Panc1 (cell line): ENCODE data around the gene DTYMK. TPM values are rescaled to one million over a fixed set of nuclear protein-coding genes. Genes with fewer than 3 reads are reported as not detected.
A peak's percentile ranks its signal among the peaks of the same experiment; 100 is the strongest.
"Not testable (repeated sequence)": the region's sequence is repeated elsewhere in the genome, so short reads cannot be mapped to it uniquely, and the experiment has no call there.

Experiments used
- ATAC-seq: fragments of 200-7000 bp; cut with Tn5 transposase; 2 replicates; pipeline ENCODE4 v1.9.1; 2020; ENCODE audit warnings: mild to moderate bottlenecking, moderate library complexity
- BruUV-seq: library from RNA; stranded (reverse); fragments of 400-500 nt; replicated peaks from 2 replicates; lab custom pipeline; 2021; lab: Mats Ljungman, UMichigan
- CTCF ChIA-PET: fragments of 300-600 bp; sonication (Branson Sonifier 250); formaldehyde crosslinking; loops from one replicate; lab custom pipeline; 2022; ENCODE audit warnings: antibody characterized with exemption; lab: Charles Lee
- POLR2A ChIA-PET: fragments of 300-600 bp; sonication (Branson Sonifier 250); formaldehyde crosslinking; loops from one replicate; lab custom pipeline; 2022; ENCODE audit warnings: antibody characterized with exemption; lab: Charles Lee
- DNase-seq: peaks from one replicate; pipeline ENCODE4 v3.0.0-alpha.2; 2010; ENCODE audit warnings: low read depth, low spot score
- H3K27ac ChIP-seq: 2 replicates; pipeline ENCODE4 v1.5.1; 2011; ENCODE audit warnings: mild to moderate bottlenecking, low read length, inconsistent platforms
- H3K27me3 ChIP-seq: fragments of 200-500 bp; sonication (Bioruptor generic); 2 replicates; pipeline ENCODE4 v1.6.0; 2014; ENCODE audit warnings: low read length, inconsistent platforms; ENCODE audit not compliant: control insufficient read depth, insufficient read depth
- H3K36me3 ChIP-seq: fragments of 200-500 bp; sonication (Bioruptor generic); 2 replicates; pipeline ENCODE4 v1.5.1; 2014; ENCODE audit warnings: inconsistent platforms, mild to moderate bottlenecking, low read length, moderate library complexity; ENCODE audit not compliant: control insufficient read depth, insufficient read depth
- H3K4me1 ChIP-seq: 2 replicates; pipeline ENCODE4 v1.5.1; 2011; ENCODE audit warnings: inconsistent platforms, mild to moderate bottlenecking, low read length, moderate library complexity; ENCODE audit not compliant: control insufficient read depth, insufficient read depth
- H3K4me3 ChIP-seq, 2 experiments: 2 replicates each; pipeline ENCODE4 v1.5.1; 2011 to 2012; ENCODE audit warnings: low read depth in 2 of 2, low read length in 2 of 2, mild to moderate bottlenecking in 2 of 2, inconsistent platforms in 1 of 2, moderate library complexity in 1 of 2
- H3K9me3 ChIP-seq: fragments of 200-500 bp; sonication (Bioruptor generic); 2 replicates; pipeline ENCODE4 v1.5.1; 2014; ENCODE audit warnings: low read depth, mild to moderate bottlenecking, inconsistent platforms, low read length, moderate library complexity; ENCODE audit not compliant: control insufficient read depth, insufficient read depth
- POLR2AphosphoS5 ChIP-seq: IDR thresholded peaks from 2 replicates; pipeline ENCODE4 v1.6.1; 2012; ENCODE audit warnings: mild to moderate bottlenecking, low read depth, low read length, moderate library complexity
- SIN3A ChIP-seq: IDR thresholded peaks from 2 replicates; pipeline ENCODE4 v1.6.1; 2012; ENCODE audit warnings: low read depth, mild to moderate bottlenecking, low read length, moderate library complexity, borderline replicate concordance; ENCODE audit not compliant: insufficient read depth
- TCF7L2 ChIP-seq: IDR thresholded peaks from 2 replicates; pipeline ENCODE4 v1.6.1; 2011; ENCODE audit warnings: mild to moderate bottlenecking, low read depth, low read length, inconsistent platforms
- in situ Hi-C: cut with HindIII; loops from 2 replicates; pipeline ENCODE4 v1.10.0; 2016; ENCODE audit warnings: low sequenced_read_pairs, low pct_unique_long_range_greater_than_20kb
- intact Hi-C: fragments of 100-400 bp; cut with micrococcal nuclease; formaldehyde crosslinking; loops from one replicate; pipeline ENCODE4 v1.10.0; 2022; ENCODE audit not compliant: unreplicated experiment
- total RNA-seq: library from RNA; stranded (reverse); gene quantifications from one replicate; pipeline ENCODE4 v1.2.1, GENCODE V29; 2021; ENCODE audit not compliant: unreplicated experiment
- TF ChIP-seq, protein P1 (sequence below): fragments of 450-650 bp; IDR thresholded peaks from 2 replicates; pipeline ENCODE4 v1.5.1; 2017; ENCODE audit warnings: mild to moderate bottlenecking
- TF ChIP-seq, protein P2 (sequence below), 2 experiments: IDR thresholded peaks; 2 replicates each; pipeline ENCODE4 v1.6.1; 2011 to 2012; ENCODE audit warnings: low read depth in 2 of 2, control low read depth in 1 of 2, low read length in 1 of 2, mild to moderate bottlenecking in 1 of 2, moderate library complexity in 1 of 2; ENCODE audit not compliant: insufficient read depth in 1 of 2

The DTYMK gene
- total RNA-seq, 1 experiment from 2014 or later, result 122 TPM

GRCh38 chr2:241665731-241666440 lies 20.7 kb downstream of the DTYMK start:
- Histone ChIP-seq H3K4me3 (no peak overlapping the region), H3K27ac (no peak overlapping the region), H3K27me3 (no peaks in the 10 kb centered on the region), H3K9me3 (no peaks in the 10 kb centered on the region), H3K36me3 (no peaks in the 10 kb centered on the region), H3K4me1 (no peaks in the 10 kb centered on the region)
- ChIA-PET POLR2A (no interaction called here), CTCF (no interaction called here)
- DNase-seq, result no peak
- BruUV-seq, result no TSS peak
- intact Hi-C loops, result no loop called here
- TF ChIP-seq TCF7L2 (no peak), POLR2AphosphoS5 (no peak), SIN3A (no peak)
- TF ChIP-seq, protein P1, sequence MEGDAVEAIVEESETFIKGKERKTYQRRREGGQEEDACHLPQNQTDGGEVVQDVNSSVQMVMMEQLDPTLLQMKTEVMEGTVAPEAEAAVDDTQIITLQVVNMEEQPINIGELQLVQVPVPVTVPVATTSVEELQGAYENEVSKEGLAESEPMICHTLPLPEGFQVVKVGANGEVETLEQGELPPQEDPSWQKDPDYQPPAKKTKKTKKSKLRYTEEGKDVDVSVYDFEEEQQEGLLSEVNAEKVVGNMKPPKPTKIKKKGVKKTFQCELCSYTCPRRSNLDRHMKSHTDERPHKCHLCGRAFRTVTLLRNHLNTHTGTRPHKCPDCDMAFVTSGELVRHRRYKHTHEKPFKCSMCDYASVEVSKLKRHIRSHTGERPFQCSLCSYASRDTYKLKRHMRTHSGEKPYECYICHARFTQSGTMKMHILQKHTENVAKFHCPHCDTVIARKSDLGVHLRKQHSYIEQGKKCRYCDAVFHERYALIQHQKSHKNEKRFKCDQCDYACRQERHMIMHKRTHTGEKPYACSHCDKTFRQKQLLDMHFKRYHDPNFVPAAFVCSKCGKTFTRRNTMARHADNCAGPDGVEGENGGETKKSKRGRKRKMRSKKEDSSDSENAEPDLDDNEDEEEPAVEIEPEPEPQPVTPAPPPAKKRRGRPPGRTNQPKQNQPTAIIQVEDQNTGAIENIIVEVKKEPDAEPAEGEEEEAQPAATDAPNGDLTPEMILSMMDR, result no peak
- TF ChIP-seq, protein P2, sequence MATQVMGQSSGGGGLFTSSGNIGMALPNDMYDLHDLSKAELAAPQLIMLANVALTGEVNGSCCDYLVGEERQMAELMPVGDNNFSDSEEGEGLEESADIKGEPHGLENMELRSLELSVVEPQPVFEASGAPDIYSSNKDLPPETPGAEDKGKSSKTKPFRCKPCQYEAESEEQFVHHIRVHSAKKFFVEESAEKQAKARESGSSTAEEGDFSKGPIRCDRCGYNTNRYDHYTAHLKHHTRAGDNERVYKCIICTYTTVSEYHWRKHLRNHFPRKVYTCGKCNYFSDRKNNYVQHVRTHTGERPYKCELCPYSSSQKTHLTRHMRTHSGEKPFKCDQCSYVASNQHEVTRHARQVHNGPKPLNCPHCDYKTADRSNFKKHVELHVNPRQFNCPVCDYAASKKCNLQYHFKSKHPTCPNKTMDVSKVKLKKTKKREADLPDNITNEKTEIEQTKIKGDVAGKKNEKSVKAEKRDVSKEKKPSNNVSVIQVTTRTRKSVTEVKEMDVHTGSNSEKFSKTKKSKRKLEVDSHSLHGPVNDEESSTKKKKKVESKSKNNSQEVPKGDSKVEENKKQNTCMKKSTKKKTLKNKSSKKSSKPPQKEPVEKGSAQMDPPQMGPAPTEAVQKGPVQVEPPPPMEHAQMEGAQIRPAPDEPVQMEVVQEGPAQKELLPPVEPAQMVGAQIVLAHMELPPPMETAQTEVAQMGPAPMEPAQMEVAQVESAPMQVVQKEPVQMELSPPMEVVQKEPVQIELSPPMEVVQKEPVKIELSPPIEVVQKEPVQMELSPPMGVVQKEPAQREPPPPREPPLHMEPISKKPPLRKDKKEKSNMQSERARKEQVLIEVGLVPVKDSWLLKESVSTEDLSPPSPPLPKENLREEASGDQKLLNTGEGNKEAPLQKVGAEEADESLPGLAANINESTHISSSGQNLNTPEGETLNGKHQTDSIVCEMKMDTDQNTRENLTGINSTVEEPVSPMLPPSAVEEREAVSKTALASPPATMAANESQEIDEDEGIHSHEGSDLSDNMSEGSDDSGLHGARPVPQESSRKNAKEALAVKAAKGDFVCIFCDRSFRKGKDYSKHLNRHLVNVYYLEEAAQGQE (IDR thresholded peaks at IDR 0.05; ENCODE audit: insufficient read depth in 1 of 2, low read depth in 2 of 2, low read length in 1 of 2), result no peak
- ATAC-seq, result peak; percentile 38
- in situ Hi-C loops, result no loop called here

- H3K9me3 ChIP-seq, BruUV-seq, H3K27me3 ChIP-seq, H3K4me1 ChIP-seq, intact Hi-C loops, POLR2A ChIA-PET, H3K36me3 ChIP-seq, DNase-seq, H3K27ac ChIP-seq, in situ Hi-C loops, ATAC-seq, H3K4me3 ChIP-seq: not testable (repeated sequence)
- CTCF ChIA-PET, result interaction anchor here (0.5 kb wide), 1 partner anchor 73 kb away, joined by 4 read pairs; no protein-coding TSS in a partner anchor
Measured at GRCh38 chr2:241662731-241663130, 23.9 kb downstream of the DTYMK start.

- no TSS peak for BruUV-seq
- H3K27ac ChIP-seq, result no peak overlapping the region
- H3K4me1 ChIP-seq, result no peaks in the 10 kb centered on the region
- TF ChIP-seq, protein P1, result no peak
- TF ChIP-seq TCF7L2, result no peak
- TF ChIP-seq SIN3A, result no peak
- TF ChIP-seq, protein P2 (IDR thresholded peaks at IDR 0.05; ENCODE audit: insufficient read depth in 1 of 2, low read depth in 2 of 2, low read length in 1 of 2), result no peak
- TF ChIP-seq POLR2AphosphoS5, result no peak
- peaks cover 3% of the 10 kb centered on the region for H3K36me3 ChIP-seq
- ChIA-PET CTCF (no interaction called here), POLR2A (interaction anchor here (0.6 kb wide), 1 partner anchor 24 kb away, joined by 3 read pairs; the partner anchor contains the start of gene THAP4)
- ATAC-seq, result no peak
- in situ Hi-C loops, result no loop called here
- DNase-seq, result no peak
- H3K4me3 ChIP-seq, result no peak overlapping the region
- no peaks in the 10 kb centered on the region for H3K9me3 ChIP-seq
- intact Hi-C loops, result no loop called here
- H3K27me3 ChIP-seq, result no peaks in the 10 kb centered on the region
Measured at GRCh38 chr2:241660593-241661213, 25.9 kb downstream of the DTYMK start.
